ENCODE data around the gene FCN1. TPM values are rescaled to one million over a fixed set of nuclear protein-coding genes. Genes with fewer than 3 reads are reported as not detected.
A peak's percentile ranks its signal among the peaks of the same experiment; 100 is the strongest.

FCN1 gene
- total and polyA plus RNA-seq, 2 of the 8 experiments (the other 6 are each of a cell fraction or from before 2014, with no cell fraction given): not detected

- no peak overlapping the region for H2BK20ac ChIP-seq (ENCODE audit: low read length)
- H2BK15ac ChIP-seq (ENCODE audit: low read length): peak overlapping the region; percentile 29; the same call in 1 of the 2 replicates
- ChIA-PET POLR2A (ENCODE audit: partially characterized antibody) (no interaction called here), CTCF (ENCODE audit: partially characterized antibody) (interaction anchor here (1.1 to 2.1 kb wide), 3 partner anchors 8 to 251 kb away, joined by 3 to 4 read pairs (median 3); no protein-coding TSS in a partner anchor)
- no peak overlapping the region for H3K23ac ChIP-seq (ENCODE audit: insufficient read length)
- H3K56ac ChIP-seq (replicated peaks; ENCODE audit: insufficient read length, low read depth, low read length): no peak overlapping the region
- no peak overlapping the region for H2AK5ac ChIP-seq (ENCODE audit: low read depth, low read length)
- no peak overlapping the region for H4K91ac ChIP-seq (replicated peaks; ENCODE audit: insufficient read length, low read length)
- H3K9ac ChIP-seq (replicated peaks in 1 of 4; ENCODE audit: extremely low read depth in 1 of 4, low read depth in 3 of 4, low read length in 3 of 4): no peak overlapping the region
- 90% methylated on average over 21 of the region's 27 CpGs; no CpG with 5 or more reads in 1 of the 2 experiments for WGBS, 2 experiments (ENCODE audit: extremely low coverage in 1 of 2, insufficient coverage in 1 of 2, insufficient read length in 1 of 2, insufficient replicate concordance in 2 of 2, low coverage in 1 of 2, low lambda C conversion rate in 2 of 2, missing lambda C conversion rate in 1 of 2)
- H3K18ac ChIP-seq (ENCODE audit: extremely low read depth, low read length): no peak overlapping the region
- no peak overlapping the region for H2AFZ ChIP-seq (ENCODE audit: low read length)
- H3K14ac ChIP-seq (ENCODE audit: insufficient read length): no peak overlapping the region
- FAIRE-seq (no peak), DNase-seq (ENCODE audit: low read depth in 1 of 2, low spot score in 2 of 2) (no peak)
- H4K8ac ChIP-seq (ENCODE audit: extremely low read depth, insufficient read depth, low read length): peak overlapping the region; percentile 32; the same call in 1 of the 2 replicates
- no peak overlapping the region for H3K4me2 ChIP-seq (ENCODE audit: insufficient read depth in 1 of 2, low read depth in 2 of 2, low read length in 2 of 2)
- no peaks in the 10 kb centered on the region for H3K27me3 ChIP-seq (replicated peaks in 1 of 4; ENCODE audit: control insufficient read depth in 3 of 4, extremely low read depth in 1 of 4, insufficient read depth in 3 of 4, low read length in 3 of 4)
- H2BK5ac ChIP-seq (ENCODE audit: low read depth, low read length): no peak overlapping the region
- H4K20me1 ChIP-seq (replicated peaks in 1 of 2; ENCODE audit: control insufficient read depth in 1 of 2, insufficient read depth in 2 of 2, low read length in 2 of 2): no peaks in the 10 kb centered on the region
- H3K9me3 ChIP-seq (ENCODE audit: insufficient read depth in 2 of 2, low read depth in 1 of 2, low read length in 1 of 2): no peaks in the 10 kb centered on the region
- no peak overlapping the region for H3K4me3 ChIP-seq (ENCODE audit: extremely low read depth in 1 of 4, insufficient read depth in 2 of 4, low read depth in 3 of 4, low read length in 4 of 4)
- no peak overlapping the region for H3K4ac ChIP-seq (replicated peaks; ENCODE audit: insufficient read length, low read depth, low read length)
- no peaks in the 10 kb centered on the region for H3K79me1 ChIP-seq (ENCODE audit: low read depth, low read length)
- H3K27ac ChIP-seq (ENCODE audit: low read depth, low read length): no peak overlapping the region
- H4K5ac ChIP-seq (ENCODE audit: insufficient read length, low read depth, low read length): no peak overlapping the region
- H3K4me1 ChIP-seq (replicated peaks in 1 of 4; ENCODE audit: control insufficient read depth in 3 of 4, insufficient read depth in 4 of 4, low read length in 3 of 4): peaks cover 0 to 12% (median 3%) of the 10 kb centered on the region in 4 experiments; a peak in 4 of 7 replicates
- H2BK120ac ChIP-seq (replicated peaks; ENCODE audit: low read depth, low read length): no peak overlapping the region
- H3K79me2 ChIP-seq (ENCODE audit: control insufficient read depth in 1 of 2, insufficient read depth in 2 of 2, low read length in 2 of 2): no peaks in the 10 kb centered on the region
- H2BK12ac ChIP-seq (ENCODE audit: low read depth, low read length): no peak overlapping the region
- H3K23me2 ChIP-seq (ENCODE audit: low read depth, low read length): no peaks in the 10 kb centered on the region
- H3K36me3 ChIP-seq (ENCODE audit: control insufficient read depth in 2 of 4, insufficient read depth in 4 of 4, low read length in 3 of 4): no peaks in the 10 kb centered on the region
- TF ChIP-seq POLR2AphosphoS5 (IDR thresholded peaks at IDR 0.05; ENCODE audit: low read depth, low read length) (no peak), ASH2L (IDR thresholded peaks at IDR 0.05; ENCODE audit: low read length) (no peak), GTF2F1 (IDR thresholded peaks at IDR 0.05; ENCODE audit: borderline replicate concordance, low read depth, low read length) (no peak), SP2 (IDR thresholded peaks at IDR 0.05; ENCODE audit: low read length) (no peak), ATF3 (IDR thresholded peaks at IDR 0.05; ENCODE audit: insufficient read depth, low read depth, low read length) (no peak), SAP30 (IDR thresholded peaks at IDR 0.05; ENCODE audit: insufficient read depth, insufficient replicate concordance, low read length) (no peak), EZH2 (IDR thresholded peaks at IDR 0.05; ENCODE audit: low read depth, low read length, severe bottlenecking) (no peak), CHD1 (IDR thresholded peaks at IDR 0.05; ENCODE audit: low read depth, low read length) (no peak), MAFK (IDR thresholded peaks at IDR 0.05; ENCODE audit: low read depth, low read length) (no peak), CEBPB (IDR thresholded peaks at IDR 0.05; ENCODE audit: low read depth, low read length) (no peak), SIX5 (IDR thresholded peaks at IDR 0.05; ENCODE audit: low read depth, low read length) (no peak), YY1 (IDR thresholded peaks at IDR 0.05; ENCODE audit: low read depth, low read length) (no peak)
Measured at GRCh38 chr9:134940236-134941208, 22.8 kb upstream of the FCN1 start.

Measured in H1 (cell line).